K562 (cell line): ENCODE measurements around the gene GATAD1.

Source experiments
- CBX3 ChIP-seq, 2 experiments: IDR thresholded peaks; 1 replicate in 1 of 2; 2 replicates in 1 of 2; pipeline ENCODE4 v1.6.1; 2012; ENCODE audit warnings: inconsistent platforms in 2 of 2, low read length in 2 of 2, borderline replicate concordance in 1 of 2, control low read depth in 1 of 2
- EZH2 ChIP-seq: IDR thresholded peaks from 2 replicates; pipeline ENCODE4 v1.6.1; 2012; ENCODE audit warnings: low read depth, mild to moderate bottlenecking, inconsistent platforms, low read length, borderline replicate concordance
- JUND ChIP-seq, 2 experiments: IDR thresholded peaks; 2 replicates in 1 of 2; 3 replicates in 1 of 2; pipeline ENCODE4 v1.6.1; 2011; ENCODE audit warnings: borderline replicate concordance in 2 of 2, low read depth in 2 of 2, low read length in 2 of 2, improper control_type of control experiment in 1 of 2, missing biosample characterization in 1 of 2, missing genetic modification characterization in 1 of 2, missing genetic modification reagents in 1 of 2
- MYC ChIP-seq, 2 experiments: fragments of 250-450 bp in 1 of 2; sonication (Bioruptor Pico) in 1 of 2; IDR thresholded peaks; 2 replicates each; pipeline versions ENCODE4 v1.5.1 to v1.6.1; 2012 to 2021; ENCODE audit warnings: low read depth in 2 of 2, borderline replicate concordance in 1 of 2, improper control_type of control experiment in 1 of 2, low read length in 1 of 2, mild to moderate bottlenecking in 1 of 2, moderate library complexity in 1 of 2
- NFXL1 ChIP-seq: fragments of 450-650 bp; formaldehyde crosslinking; IDR thresholded peaks from 2 replicates; pipeline ENCODE4 v1.4.0; 2021; ENCODE audit warnings: mild to moderate bottlenecking
- TEAD2 ChIP-seq: fragments of 450-650 bp; IDR thresholded peaks from 2 replicates; pipeline ENCODE4 v1.6.1; 2016; ENCODE audit warnings: missing genetic modification characterization, control low read depth, missing compliant biosample characterization
- TSC22D4 ChIP-seq: fragments of 450-650 bp; IDR thresholded peaks from 2 replicates; pipeline ENCODE4 v1.6.1; 2016; ENCODE audit warnings: missing genetic modification characterization, missing biosample characterization, control low read depth
- ZNF143 ChIP-seq: sonication (generic); formaldehyde crosslinking; IDR thresholded peaks from 2 replicates; pipeline ENCODE4 v1.9.0; 2022; ENCODE audit warnings: mild to moderate bottlenecking, missing genetic modification reagents

GRCh38 chr7:92496876-92497275, 49.6 kb downstream of the GATAD1 start:
- no peak for TF ChIP-seq TEAD2 (tag)
- TF ChIP-seq MYC (IDR thresholded peaks at IDR 0.05; ENCODE audit: low read depth, low read length), result no peak
- TF ChIP-seq MYC (CRISPR knock-in tag; IDR thresholded peaks at IDR 0.05; ENCODE audit: borderline replicate concordance, low read depth), result no peak
- TF ChIP-seq ZNF143, result no peak
- no peak for TF ChIP-seq NFXL1
- TF ChIP-seq EZH2, result no peak
- no peak for TF ChIP-seq CBX3 (IDR thresholded peaks at IDR 0.05; ENCODE audit: borderline replicate concordance in 1 of 2, low read length in 2 of 2)
- no peak for TF ChIP-seq JUND (IDR thresholded peaks at IDR 0.05; ENCODE audit: borderline replicate concordance, low read depth, low read length)
- TF ChIP-seq JUND (tag; IDR thresholded peaks at IDR 0.05; ENCODE audit: borderline replicate concordance, low read depth, low read length), result no peak
- no peak for TF ChIP-seq TSC22D4 (tag)
